IPS DF 4.7 (cell line): Measurements from ENCODE around the gene VPS4A.
"Not testable (repeated sequence)": the region's sequence is repeated elsewhere in the genome, so short reads cannot be mapped to it uniquely, and the experiment has no call there.

Source experiments
- DNase-seq: peaks from one replicate; pipeline ENCODE4 v3.0.0-alpha.2; 2013; ENCODE audit warnings: low spot score; ENCODE audit errors: extremely low read depth

VPS4A gene

DNA sequence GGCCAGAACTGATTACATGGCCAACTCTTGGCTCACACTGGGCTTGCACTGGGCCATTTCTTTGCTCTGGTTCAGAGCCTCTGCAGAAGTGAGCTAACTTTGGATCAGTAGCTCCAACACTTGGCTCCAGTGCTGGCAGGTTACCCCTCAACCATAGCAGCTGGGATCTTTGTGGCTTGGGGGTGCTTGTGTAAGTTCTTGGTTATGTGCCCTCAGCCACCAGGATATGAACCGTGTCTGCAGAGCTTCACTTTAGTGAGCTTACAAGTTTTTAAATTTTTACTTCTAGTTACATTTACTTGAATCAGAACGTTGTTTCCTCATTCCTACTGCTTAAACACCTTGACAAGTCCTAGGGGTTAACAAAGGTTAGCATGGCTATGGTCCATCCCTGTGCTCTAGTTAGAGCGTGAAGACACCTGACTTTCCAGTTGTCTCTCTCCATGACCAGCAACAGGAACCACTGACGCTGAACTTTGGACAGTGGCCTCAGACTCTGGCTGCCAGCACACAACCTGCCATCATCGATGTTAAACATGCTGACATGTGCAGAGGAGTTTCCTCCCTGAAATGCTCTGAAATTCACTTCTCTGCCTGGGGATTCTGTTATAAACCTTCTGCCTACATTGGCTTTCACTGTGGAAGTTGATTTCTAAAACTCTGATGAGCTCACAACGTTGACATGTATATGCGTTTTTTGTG, 15.2 kb downstream of the VPS4A start:
- no peak for DNase-seq

DNA sequence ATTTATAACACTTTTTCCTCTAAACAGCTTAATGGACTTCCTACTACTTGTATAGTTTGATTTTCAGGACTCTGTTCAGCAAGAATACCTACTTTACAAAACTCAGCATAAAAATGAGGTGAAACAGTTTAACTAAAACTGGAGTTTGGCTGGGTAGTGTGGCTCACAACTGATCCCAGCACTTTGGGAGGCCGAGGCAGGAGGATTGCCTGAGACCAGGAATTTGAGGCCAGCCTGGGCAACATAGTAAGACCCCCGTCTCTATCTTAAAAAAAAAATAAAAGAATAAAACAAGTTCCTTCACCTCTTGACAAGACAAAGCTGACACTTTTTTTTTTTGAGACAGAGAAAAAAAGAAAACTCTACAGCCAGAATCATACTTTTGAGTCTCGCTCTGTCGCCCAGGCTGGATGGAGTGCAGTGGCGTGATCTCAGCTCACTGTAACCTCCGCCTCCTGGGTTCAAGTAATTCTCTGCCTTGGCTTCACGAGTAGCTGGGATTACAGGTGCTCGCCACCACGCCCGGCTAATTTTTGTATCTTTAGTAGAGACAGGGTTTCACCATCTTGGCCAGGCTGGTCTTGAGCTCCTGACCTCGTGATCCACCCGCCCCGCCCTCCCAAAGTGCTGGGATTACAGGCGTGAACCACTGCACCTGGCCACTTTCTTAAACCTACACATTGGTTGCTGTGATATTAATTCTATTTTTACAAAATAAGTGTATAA, 16.6 kb downstream of the VPS4A start:
- no peak for DNase-seq

DNA sequence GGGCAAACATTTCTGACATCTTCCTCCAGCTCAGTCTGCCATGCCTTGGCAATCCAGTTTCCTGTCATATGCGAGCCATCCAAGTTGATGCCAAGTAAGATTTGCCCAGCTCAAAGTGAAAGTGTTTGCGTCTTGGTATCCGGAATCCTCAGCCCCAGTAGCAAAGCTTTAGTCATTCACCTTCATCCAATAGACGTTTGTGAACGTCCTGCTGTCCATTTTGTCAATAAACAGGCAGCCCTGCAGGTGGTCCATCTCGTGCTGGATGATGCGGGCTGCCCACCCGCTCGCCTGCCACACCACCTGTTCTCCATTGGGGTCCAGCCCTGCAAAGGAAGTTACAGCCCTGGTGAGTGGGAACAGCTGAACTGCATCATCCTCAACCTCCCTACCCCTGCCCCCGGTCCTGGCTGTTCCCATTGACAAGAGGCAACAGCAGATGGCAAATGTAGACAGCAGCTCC, 17.7 kb downstream of the VPS4A start:
- DNase-seq: no peak

DNA sequence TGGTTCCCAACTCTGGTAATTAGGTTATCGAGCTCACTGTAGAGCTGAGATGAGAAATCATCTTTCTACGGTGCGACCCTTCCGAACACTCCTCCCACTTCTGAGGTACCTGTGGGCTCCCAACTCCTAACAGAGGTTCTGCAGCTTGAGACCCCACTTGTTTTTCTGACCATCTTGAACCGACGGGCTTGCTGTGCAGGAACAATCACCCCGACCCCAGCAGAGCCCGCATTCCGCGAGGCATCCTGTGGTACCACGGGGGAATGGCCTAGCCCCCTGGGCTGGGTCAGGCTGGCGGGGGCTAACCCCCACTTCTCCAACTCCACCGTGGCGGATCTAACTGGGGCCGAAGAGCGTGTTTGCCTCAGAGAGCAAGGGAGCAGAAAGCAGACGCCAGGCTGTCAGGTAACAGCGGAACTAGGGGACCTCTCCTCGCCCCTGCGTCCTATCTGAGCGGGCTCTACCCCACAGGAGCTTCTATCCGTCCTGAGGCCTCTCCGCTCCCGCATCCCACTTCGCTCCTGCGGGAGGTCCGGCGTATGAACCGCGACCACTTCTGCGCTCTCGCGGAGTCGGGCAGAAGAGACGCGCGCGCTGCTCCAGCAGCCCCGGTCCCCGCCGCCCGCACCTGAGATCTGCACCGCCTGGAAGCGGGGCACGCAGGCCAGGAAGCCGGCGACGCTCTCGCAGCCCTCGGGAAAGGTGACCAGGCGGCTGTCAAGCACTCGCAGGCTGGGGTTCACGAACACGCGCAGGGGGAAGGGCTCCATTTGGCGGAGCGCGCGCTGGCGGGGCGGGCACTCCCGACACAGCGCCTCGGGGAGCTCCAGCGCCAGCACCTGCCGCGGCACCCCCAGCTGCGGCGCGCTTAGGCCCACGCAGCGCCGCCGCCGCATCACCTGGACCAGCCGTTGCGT, 18.5 kb downstream of the VPS4A start:
- DNase-seq: no peak

DNA sequence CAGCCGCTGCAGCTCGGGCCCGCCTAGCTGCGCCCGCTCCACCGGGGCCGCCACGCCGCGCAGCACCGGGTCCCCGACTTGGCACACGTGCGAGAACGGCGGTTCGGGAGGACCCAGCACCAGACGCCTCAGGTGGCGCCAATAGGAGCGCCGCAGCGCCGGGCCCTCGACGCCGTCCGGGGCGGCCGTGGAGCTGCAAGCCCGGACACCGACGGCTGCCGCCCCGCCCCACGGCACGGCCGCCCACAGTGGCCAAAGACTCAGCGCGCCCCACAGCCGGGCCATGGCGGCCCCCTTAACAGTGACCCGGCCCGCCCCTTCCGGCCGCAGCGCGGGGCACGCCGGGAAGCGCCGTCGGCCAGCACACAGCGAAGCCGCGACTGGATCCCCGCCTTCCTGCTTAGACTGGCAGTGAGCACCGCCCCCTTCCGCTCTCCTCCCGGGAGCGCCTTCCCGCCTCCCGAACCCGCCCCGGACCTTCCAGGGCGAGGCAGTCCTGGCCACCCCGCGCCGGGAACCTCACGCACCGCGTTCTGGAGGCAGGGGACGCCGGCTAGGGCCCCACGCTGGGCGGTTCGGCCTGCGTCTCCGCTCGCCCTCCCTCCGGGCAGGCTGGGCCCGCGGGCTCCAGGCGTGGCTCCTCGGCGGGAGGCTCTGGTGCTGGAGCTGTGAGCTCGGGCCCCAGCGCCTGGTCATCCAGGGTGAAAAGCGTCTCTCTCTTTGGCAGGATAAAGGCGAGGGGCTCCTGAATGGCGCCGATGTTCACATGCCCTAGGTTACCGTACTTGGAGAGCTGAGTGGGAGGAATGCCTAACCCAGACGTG, 19.3 kb downstream of the VPS4A start, which contains the start of gene PDF:
TSS of gene PDF (minus strand) at position 303 of the 824 bp plus-strand sequence. CDS start at position 285, 18 bp downstream.
- peak; percentile 56 for DNase-seq

DNA sequence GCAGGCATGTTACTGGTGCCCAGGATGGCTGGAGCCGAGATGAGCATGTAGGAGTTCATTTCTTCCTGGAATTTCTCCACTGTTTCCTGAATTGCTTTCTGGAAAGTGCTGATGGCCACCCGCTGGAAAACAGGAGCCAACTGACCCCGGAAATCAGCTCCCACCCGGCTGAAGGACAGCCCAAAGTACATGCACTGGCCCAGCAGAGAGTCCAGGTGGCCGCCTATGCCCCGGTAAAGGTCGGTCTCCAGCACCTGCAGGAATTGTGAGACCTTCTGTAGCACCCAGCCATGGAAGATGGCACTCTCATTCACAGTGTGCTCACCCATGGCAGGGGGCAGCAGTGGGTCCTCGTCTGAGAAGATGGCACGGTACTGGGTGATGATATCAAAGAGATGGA, 23.5 kb downstream of the VPS4A start:
- no peak for DNase-seq

DNA sequence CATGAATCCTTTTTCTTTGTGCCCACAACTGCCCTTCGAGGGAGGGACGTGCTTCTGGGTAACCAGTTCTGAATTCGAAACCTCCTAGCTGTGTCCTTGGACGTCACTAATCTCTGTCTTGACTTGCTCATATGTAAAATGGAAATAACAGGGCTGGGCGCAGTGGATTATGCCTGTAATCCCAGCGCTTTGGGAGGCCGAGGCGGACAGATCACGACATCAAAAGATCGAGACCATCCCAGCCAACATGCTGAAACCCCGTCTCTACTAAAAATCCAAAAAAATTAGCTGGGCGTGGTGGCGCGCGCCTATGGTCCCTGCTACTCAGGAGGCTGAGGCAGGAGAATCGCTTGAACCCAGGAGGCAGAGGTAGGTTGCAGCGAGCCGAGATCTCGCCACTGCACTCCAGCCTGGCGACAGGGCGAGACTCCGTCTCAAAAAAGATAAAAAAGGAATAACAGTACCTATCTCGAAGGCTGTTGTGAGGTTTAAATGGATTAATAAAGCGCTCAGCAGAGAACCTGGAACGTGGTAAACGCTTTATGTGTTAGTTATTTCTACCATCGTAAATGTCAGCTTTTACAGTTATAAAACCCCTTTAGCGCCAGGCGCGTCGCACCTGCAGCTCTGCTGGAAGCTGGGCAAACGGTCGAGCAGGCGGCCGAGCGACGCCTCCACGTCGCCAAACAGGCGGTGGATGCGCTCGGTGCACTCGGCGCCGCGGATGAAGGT, 27.6 kb downstream of the VPS4A start:
- DNase-seq: no peak

DNA sequence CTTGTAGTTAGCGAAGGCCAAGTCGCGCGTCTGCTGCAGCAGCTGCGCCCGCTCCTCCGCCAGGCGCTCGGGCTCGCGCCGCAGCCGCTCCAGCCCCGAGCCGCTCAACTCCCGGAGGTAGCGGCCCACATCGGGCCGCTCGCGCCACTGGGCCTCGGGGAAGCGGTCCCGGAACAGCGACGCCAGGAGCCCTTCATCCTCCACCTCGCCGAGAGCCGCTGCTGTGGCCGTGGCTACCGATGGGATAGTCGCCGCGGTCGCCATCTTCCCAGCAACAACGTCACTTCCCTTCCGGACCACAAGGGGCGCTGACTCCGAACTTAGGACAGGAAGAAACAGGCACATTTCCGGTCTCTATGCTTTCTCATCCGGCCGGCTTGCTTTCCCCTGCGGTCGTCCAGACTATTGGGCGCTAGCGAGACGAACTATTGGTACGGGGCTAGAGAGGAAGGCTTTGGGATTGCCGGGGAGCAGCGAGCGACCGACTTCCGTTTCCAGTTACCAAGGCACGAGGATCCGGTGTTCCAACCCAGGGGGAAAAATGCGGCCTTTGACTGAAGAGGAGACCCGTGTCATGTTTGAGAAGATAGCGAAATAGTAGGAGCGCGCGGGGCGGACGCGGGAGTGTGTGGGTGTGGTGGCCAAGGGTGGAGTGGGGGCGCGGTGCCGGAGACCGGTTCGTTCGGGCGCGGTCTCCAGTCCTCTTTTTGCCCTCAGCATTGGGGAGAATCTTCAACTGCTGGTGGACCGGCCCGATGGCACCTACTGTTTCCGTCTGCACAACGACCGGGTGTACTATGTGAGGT, 28.3 kb downstream of the VPS4A start, which contains the start of the genes COG8 and NIP7:
TSS of gene COG8 (minus strand) at position 276 of the 806 bp plus-strand sequence. CDS start at position 264, 12 bp downstream.
TSS of gene NIP7 (plus strand) at position 484 of the 806 bp plus-strand sequence. CDS start at position 542, 58 bp downstream.
- peak; percentile 95 for DNase-seq

DNA sequence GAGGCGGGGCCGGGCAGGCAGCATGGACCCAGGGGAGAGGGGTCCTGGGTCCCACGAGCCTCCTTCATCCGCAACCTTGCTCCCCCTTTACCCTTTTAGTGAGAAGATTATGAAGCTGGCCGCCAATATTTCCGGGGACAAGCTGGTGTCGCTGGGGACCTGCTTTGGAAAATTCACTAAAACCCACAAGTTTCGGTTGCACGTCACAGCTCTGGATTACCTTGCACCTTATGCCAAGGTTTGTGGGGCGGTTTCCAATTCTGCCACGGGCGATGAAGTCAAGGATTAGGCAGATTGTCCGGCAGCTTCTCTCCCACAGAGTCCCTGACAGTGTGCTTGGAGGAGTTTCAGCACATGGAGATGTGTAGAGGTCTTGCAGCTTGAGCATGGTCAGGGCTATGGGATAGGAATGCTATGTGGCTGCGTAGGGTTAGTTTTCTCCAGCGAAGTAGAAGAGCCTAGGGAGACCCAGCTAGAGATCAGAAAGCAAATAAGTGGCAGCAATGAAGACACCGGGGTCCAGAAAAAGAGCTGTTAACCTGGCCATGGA, 29.0 kb downstream of the VPS4A start:
- no peak for DNase-seq

DNA sequence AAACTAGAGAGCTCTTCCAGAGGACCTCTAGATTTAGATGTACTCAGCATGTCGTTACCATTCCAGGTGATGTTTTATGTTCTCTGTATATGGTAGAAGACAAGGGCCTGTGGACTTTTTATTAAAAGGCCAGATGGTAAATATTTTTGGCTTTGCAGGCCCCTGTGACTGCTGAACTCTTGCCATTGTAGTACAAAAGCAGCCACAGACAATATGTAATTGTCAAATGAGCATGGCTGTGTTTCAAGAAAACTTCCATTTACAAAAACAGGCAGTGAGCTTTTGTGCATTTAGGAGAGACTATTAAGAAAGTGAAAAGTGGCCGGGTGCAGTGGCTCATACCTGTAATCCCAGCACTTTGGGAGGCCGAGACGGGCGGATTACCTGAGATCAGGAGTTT, 33.0 kb downstream of the VPS4A start:
- no peak for DNase-seq

DNA sequence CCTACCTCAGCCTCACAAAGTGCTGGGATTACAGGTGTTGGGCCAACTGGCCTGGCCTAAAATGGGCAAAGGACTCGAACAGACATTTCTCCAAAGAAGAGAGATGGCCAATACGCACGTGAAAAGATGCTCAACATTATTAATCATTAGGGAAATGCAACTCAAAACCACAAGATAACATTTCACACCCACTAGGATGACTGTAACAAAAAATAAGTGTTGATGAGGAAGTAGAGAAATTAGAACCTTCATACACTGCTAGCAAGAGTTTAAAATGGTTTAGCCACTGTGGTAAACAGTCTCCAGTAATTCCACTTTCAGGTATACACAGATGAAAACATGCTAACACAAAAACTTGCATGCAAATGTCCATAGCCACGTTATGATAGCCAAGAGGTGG, 34.8 kb downstream of the VPS4A start:
- no peak for DNase-seq

DNA sequence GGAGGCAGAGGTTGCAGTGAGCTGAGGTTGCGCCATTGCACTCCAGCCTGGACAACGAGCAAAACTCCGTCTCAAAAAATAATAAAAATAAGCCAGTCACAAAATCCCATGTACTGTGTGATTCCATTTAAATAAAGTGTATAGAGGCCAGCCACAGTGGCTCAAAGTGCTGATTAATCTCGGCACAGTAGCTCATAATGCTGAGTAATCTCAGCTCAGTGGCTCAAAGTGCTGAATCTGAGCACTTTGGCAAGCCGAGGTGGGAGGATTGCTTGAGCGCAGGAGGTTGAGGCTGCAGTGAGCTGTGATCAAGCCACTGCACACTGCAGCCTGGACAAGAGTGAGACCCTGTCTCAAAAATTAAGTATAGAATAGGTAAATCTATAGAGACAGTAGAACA, 35.5 kb downstream of the VPS4A start:
- no peak for DNase-seq

DNA sequence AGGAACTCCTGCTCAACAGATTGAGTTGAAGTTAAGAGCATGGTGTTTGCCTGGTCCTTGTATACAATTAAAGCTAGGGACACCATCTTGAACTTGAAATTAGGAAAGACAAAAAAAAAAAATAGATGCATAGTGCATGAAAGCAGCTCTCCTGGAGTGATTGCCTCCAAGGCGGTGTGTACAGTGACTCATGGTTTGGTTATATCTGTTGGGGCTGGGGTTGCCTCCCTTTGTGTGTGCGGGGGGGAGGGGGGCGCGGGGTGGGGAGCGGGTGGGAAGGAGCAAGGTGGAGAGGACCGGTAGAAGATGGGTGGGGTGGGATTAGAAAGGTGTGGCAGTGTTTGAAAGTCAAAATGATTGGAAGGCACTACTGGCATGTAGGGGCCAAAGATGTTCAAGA, 37.1 kb downstream of the VPS4A start:
- DNase-seq: no peak

DNA sequence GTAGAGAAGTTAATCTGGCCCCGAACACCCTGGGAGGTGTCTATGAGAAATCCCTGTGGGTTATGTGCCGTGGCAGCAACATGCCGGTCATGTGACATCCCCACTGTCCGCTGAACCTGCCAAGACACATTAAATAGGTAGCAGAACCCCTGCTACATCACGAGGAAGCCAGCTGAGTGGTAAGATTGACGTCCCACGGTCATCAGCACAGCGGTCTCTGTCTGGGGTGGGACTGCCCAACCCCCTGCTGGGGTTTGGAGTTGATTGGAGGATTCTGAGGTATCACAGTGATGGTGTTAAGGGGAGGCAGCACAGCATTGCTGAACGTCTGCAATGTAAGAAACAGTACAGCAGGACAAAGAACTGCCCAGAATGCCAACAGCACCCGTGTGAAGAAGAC, 38.4 kb downstream of the VPS4A start:
- no peak for DNase-seq

DNA sequence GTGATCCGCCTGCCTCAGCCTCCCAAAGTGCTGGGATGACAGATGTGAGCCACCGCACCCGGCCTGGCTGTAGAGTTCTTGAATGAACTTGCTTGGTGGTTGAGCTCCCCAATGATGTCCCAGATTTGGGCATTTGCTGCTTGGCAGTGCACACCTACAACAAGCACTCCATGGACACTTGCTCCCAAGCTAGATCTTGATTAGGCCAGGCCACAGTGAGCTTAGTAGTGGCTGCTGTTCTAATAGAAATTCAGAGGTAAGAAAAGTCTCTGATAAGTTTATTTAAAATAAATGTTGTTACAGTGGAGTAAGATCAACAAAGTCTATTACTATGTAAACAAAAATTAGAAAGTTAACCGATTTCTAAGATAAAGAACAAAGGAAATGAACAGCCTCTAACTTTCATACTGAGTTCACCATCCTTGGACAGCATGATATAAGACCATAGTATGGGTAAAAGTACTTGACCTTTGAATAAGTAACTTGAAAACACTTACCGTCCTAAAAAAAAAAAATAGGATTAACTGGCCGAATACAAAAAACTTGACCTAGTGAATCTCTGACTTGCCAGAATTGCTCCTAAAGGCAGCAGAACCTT, 39.5 kb downstream of the VPS4A start:
- DNase-seq: no peak

DNA sequence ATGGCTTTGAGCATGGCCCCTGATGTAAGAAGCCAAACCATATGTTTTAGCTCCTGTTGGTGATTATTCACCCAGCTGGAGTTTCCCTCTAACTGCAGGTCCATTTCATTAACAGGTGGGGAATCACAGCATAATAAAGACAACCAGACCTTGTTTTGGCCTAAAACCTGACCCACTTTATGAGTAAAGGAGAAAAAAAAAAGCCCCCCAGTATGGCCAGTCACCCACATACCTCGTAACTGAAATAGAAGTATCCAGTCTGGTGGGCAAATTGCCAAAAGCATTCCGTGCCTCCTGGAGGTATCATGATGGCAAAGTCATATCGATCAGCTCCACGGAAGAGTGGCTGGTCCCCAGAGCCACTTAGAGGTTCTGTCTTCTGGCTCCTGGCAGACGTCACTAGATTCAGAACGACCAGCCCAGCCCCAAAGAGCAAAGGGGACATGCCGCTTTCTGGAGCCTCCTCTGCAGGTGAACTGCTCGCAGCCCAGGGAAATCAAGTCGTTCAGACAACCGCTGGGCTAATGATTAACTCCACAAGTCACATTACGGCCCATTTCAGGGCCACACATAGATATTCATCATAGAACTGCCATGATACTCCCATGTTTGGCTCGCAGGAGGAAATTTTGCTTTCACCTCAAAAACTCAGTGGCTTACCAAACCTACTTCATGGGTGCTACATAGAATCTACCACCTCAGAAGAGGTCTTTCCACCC, 40.3 kb downstream of the VPS4A start, which contains the start of gene TMED6:
TSS of gene TMED6 (minus strand) at position 478 of the 719 bp plus-strand sequence. CDS start at position 445, 33 bp downstream.
- no peak for DNase-seq

DNA sequence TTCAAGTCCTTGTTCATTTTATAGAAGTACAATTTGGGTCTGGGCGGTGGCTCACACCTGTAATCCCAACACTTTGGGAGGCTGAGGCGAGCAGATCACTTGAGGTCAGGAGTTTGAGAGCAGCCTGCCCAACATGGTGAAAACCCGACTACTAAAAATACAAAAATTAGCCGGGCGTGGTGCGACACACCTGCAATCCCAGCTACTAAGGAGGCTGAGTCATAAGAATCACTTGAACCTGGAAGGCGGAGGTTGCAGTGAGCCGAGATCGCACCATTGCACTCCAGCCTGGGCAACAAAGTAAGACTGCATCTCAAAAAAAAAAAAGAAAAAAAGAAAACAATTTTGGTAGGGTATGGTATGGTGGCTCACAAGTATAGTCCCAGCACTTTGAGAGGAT, 48.9 kb downstream of the VPS4A start:
- DNase-seq: not testable (repeated sequence)
